HCEC 1CT (cell line): ENCODE measurements around the gene CCDC148.

Experiments
- DNase-seq: peaks from one replicate; pipeline ENCODE4 v3.0.0-alpha.2; 2017

CCDC148 gene

DNA sequence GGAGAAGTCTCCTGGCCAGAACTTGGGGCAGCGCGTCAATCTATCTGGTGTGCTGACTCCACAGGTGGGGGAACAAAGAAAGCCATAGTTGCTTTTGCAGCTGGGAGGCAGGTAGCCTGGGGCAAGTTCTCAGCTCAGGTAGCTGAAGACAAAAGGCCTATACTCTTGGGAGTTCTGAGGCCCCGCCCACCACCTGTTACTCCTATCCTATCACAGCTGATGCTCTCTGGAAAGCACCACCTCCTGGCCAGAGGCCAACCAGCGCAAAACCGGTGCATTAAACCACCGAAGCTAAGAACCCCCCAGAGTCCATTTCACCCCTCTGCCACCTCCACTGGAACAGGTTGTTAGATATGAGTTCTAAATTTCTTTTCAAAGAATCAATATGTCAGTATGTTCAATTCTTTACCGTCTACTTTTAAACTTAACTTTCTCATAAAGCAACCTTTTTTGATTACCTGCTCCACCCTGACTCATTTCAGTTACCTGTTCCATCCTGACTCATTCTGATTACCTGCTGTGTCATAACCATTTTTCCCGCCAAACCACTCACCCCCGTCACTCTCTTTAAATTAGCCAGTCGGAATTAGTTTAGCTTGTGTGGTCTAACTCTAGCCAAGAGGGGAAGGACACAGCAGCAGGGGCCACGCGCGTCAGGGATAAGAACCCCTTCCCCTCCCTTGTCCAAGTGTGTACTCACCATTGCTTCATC is 311.5 kb downstream of the CCDC148 start:
- DNase-seq: no peak

GRCh38 chr2:158143703-158144360 is 312.7 kb downstream of the CCDC148 start:
- no peak for DNase-seq

- DNase-seq: no peak
Observed at GRCh38 chr2:158142568-158143332, 313.8 kb downstream of the CCDC148 start.

DNA sequence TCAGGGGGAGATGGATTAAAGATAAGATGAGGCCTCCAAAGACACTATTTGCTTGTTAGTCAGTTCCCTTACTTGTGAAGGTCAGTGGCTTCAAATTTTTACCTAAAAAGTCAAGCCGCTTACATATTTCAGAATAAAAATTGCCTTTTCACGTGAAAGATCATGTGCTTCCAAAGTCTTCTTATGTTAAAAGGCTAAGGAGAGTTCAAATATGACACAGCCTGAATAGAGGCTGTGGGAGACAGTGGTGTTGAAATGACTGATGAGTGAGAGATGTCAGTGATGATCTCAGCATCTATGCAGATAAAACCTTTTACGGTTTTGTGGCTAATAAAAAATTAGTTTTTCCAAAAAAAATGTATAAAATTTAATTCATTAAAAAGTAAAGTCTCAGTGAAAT is 314.4 kb downstream of the CCDC148 start:
- DNase-seq: no peak

DNA sequence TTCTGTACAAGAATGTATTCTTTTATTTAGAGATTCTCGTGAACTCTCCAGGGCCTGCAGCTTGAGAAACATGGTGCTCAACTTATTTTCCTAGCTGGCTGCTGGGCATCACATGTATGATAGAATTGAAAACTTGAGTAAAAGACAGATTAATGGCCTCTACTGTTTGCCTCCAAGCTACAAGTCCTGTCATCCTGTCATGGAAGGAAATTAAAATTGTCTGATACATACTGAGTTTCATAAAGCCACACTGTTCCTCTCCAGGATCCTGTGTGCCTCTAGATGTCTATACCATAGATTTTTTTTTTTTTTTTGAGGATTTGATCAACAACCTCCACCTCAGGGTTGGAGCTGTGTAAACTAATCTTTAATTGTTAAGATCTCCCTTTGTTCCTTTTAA is 316.4 kb downstream of the CCDC148 start:
- no peak for DNase-seq

GRCh38 chr2:158138255-158138654 is 318.3 kb downstream of the CCDC148 start:
- DNase-seq: no peak

GRCh38 chr2:158135096-158135495 is 321.5 kb downstream of the CCDC148 start:
- DNase-seq: no peak

- DNase-seq: no peak
Observed at GRCh38 chr2:158134655-158135054, 321.9 kb downstream of the CCDC148 start.

GRCh38 chr2:158134055-158134454 is 322.5 kb downstream of the CCDC148 start:
- DNase-seq: no peak

GRCh38 chr2:158131919-158132566 is 324.5 kb downstream of the CCDC148 start:
- no peak for DNase-seq

DNA sequence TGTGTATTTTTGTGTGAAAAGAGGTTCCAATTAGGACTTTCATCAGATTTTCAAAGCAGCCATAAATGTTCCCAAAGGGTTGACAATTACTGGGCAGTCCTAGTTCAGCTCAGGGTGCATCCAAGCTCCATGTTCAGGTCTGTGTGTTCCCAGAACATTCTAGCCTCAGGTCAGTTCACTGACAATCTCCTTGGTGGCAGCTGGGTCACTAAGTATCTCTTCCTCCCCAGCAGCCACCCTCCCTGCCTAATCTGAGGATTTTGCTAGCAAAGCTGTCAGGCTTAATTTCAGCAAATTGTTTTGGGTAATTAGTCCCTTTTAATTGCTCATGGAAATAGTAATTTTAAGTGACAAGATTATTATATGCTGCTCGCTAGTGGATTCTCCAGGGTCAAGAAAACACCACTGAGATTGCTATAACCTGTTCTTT is 325.1 kb downstream of the CCDC148 start:
- DNase-seq: no peak

DNA sequence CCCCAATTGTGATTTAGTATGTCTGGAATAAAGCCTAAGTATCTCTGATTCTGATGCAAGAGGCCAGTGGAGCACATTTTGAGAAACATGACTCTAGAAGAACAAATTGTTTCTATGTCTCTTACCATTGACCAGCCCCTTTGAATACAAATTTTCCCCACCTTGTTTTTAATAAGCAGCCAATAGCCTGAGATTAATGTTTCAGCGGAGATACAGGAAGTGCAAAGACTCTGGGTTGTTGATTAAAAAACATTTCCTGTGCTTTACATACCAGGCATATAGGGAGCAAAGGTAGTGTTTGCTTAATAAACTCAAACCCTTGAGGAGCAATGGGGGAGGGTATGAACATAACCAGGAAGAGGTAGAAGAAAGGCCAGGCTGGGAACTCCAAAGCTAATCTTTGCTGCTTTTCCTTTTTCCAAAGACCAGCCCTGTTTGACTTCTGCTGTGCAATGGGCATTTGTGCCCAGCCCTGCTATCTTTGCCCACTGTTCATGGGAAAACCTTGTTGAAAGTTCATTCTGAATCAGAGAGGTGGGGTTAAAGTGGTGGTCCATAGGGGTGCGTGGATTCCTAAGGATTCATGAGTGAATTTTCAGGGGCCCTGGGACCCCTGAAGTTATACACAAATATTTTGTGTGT is 325.6 kb downstream of the CCDC148 start:
- DNase-seq: no peak

DNA sequence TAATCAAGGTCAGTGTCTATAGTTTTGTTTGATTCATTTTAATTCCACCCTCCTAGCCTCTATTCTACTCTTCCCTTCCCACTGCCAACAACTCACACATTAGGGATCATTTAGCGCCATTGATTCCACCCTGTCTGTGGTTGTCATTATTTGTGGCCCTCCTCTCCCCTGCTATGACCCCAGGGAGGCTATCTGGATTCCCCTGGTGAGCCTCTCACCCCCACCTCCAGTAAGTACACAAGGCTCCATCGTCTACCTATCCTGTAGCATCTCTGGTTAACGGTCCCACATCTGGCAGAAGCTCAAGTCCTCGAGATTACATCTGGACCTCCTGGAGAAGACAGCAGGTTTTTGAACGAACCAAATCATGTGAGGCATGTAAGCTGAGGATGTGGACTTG is 327.5 kb downstream of the CCDC148 start:
- DNase-seq: no peak

DNA sequence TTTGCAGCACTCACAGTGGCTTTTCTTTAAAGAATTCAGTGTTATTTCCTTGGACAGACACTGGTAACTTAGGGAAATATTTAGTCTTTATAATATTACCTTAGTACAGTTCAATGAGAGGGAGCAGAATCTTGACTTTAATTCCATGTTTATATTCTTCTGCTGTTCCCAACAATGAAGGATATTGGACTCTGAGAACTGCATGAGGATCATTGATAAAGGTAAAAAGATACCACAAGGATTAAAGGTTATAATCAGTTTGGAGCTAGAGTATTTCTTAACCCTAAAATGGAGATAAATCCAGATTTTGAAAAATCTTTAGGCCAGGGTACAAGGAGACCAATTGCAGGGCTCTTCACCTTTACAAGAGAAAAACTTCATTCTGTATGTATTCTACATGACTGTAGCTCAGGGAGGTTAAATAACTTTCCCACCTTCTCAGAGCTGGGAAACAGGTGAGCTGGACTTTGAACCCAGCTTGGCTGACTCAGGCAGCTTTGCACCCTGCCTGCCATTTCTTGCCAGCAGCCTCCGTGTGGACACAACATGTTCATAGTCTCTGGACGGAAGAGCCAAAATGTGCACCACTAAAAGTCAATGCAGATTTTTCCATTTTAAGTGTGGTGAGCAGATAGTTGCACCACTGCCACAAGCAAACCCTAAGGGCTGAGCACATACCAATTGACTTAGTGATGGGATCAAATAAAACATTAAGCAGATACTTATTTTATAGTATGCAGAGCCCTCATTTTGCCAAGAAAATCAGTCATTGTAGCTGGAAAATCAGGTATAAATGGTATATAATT is 328.2 kb downstream of the CCDC148 start:
- DNase-seq: no peak

DNA sequence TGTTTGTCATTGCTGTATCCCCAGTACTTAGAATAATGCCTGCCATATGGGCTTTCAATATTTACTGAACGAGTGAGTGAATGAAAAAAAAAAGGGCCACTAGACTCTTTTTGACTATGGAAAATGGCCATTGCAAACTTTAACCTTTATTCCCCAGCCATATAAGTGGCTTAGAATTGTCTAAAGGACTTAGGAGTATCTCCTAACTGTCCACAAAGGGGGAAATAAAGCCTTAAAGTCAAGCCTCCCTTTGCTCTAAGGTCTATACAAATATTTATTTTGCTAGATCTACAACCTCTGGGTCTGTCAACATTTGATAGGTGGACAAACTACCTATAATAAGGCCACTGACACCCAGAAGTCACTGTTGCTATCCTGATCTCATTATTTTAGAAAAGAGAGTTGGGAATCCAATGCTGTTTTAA is 329.2 kb downstream of the CCDC148 start:
- DNase-seq: no peak

DNA sequence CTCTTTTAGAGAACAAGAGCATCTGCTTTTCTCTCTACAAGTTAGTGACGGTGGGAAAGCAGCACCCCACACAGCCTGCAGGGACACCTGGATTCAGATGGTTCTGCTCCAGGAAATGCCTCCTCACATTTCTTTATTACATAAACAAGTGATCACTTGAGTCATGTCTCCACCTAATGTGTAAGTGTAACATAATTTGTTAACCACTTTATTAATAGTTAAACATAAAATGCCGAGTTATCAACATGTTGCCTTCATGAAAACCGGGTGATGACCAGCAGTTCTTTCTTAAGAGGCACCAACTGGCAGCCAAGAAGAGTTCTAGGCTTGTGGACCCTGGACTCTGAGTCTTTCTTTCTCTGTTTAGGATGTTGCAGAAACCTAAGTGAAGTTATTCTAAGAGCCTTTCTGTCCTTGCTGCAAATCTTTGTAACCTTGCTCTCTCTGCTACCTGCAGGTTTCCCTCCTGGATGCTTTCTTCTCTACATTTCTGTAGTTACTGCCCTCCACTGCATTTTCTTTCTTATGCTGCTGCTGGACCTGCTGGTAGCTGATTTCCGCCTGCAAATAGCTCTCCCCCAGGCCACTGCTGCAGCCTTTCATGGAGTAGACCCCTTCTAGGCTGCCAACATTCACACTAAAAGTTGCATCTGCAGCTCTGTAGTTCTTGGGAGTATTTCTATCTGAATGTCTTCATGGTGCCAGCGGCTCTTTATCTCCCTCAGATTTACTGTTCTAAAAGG is 330.6 kb downstream of the CCDC148 start:
- no peak for DNase-seq

- DNase-seq: no peak
Observed at GRCh38 chr2:158124896-158125295, 331.7 kb downstream of the CCDC148 start.
